Ishikawa (cell line): Measurements from ENCODE around the gene AGPAT3.

Experiments
- CEBPB ChIP-seq: IDR thresholded peaks from 2 replicates; pipeline ENCODE4 v1.6.1; 2012
- EP300 ChIP-seq: IDR thresholded peaks from 2 replicates; pipeline ENCODE4 v1.6.1; 2012; ENCODE audit warnings: borderline replicate concordance
- MAX ChIP-seq: IDR thresholded peaks from 2 replicates; pipeline ENCODE4 v1.6.1; 2012
- TAF1 ChIP-seq: IDR thresholded peaks from 2 replicates; pipeline ENCODE4 v1.6.1; 2012; ENCODE audit warnings: low read depth, mild to moderate bottlenecking
- TF ChIP-seq, protein P1 (sequence below): IDR thresholded peaks from 2 replicates; pipeline ENCODE4 v1.6.1; 2012; ENCODE audit warnings: low read depth, mild to moderate bottlenecking

DNA sequence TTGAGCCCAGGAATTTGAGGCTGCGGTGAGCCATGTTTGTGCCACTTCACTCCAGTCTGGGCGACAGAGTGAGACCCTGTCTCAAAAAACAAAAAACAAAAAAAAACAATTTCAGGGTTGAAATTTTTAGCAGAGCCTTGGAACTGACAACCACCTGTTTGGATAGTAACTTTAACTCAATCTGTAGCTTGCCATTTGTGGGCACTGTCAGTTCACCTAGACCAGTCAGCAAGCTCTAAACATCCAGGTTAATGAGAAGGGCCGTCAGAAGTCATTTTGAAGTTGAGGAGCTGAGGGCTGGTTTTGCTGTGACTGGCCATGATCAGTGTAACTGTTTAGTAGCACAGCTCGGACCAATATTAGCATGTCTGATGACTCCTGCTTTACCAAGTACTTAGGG, 155.5 kb downstream of the AGPAT3 start:
- TF ChIP-seq MAX (no peak), CEBPB (no peak), TAF1 (no peak), EP300 (no peak)
- TF ChIP-seq, protein P1, sequence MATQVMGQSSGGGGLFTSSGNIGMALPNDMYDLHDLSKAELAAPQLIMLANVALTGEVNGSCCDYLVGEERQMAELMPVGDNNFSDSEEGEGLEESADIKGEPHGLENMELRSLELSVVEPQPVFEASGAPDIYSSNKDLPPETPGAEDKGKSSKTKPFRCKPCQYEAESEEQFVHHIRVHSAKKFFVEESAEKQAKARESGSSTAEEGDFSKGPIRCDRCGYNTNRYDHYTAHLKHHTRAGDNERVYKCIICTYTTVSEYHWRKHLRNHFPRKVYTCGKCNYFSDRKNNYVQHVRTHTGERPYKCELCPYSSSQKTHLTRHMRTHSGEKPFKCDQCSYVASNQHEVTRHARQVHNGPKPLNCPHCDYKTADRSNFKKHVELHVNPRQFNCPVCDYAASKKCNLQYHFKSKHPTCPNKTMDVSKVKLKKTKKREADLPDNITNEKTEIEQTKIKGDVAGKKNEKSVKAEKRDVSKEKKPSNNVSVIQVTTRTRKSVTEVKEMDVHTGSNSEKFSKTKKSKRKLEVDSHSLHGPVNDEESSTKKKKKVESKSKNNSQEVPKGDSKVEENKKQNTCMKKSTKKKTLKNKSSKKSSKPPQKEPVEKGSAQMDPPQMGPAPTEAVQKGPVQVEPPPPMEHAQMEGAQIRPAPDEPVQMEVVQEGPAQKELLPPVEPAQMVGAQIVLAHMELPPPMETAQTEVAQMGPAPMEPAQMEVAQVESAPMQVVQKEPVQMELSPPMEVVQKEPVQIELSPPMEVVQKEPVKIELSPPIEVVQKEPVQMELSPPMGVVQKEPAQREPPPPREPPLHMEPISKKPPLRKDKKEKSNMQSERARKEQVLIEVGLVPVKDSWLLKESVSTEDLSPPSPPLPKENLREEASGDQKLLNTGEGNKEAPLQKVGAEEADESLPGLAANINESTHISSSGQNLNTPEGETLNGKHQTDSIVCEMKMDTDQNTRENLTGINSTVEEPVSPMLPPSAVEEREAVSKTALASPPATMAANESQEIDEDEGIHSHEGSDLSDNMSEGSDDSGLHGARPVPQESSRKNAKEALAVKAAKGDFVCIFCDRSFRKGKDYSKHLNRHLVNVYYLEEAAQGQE = no peak
